Heart right ventricle (tissue), 16 donors: Measurements from ENCODE around the gene CD200R1L. TPM values are rescaled to one million over a fixed set of nuclear protein-coding genes. Genes with fewer than 3 reads are reported as not detected.

Source experiments
- ATAC-seq, 8 donors: fragments of 200-7000 bp; cut with Tn5 transposase; one replicate each; pipeline ENCODE4 v1.9.1; 2020; ENCODE audit warnings: mild to moderate bottlenecking in 8 of 8, moderate library complexity in 8 of 8, moderate number of reproducible peaks in 1 of 8
- DNase-seq, 2 donors: peaks; one replicate each; pipeline ENCODE4 v3.0.0-alpha.2; 2020
- H3K27ac ChIP-seq, 10 donors: fragments of 200-600 bp; sonication (generic) in 2 of 10; one replicate each; pipeline versions ENCODE4 v1.5.0 to v1.8.0; 2020 to 2022; ENCODE audit warnings: mild to moderate bottlenecking in 3 of 10
- H3K27me3 ChIP-seq, 7 donors: fragments of 200-600 bp; one replicate each; pipeline ENCODE4 v1.8.0; 2021 to 2022; ENCODE audit warnings: mild to moderate bottlenecking in 2 of 7
- H3K36me3 ChIP-seq, 9 donors: fragments of 200-600 bp; sonication (generic) in 1 of 9; one replicate each; pipeline versions ENCODE4 v1.5.0 to v1.8.0; 2020 to 2022; ENCODE audit warnings: mild to moderate bottlenecking in 2 of 9
- H3K4me1 ChIP-seq, 9 donors: fragments of 200-600 bp; sonication (generic) in 1 of 9; one replicate each; pipeline versions ENCODE4 v1.5.0 to v1.8.0; 2020 to 2022; ENCODE audit warnings: mild to moderate bottlenecking in 4 of 9
- H3K4me3 ChIP-seq, 10 donors: fragments of 200-600 bp; sonication (generic) in 2 of 10; one replicate each; pipeline versions ENCODE4 v1.5.0 to v1.8.0; 2020 to 2022; ENCODE audit warnings: mild to moderate bottlenecking in 7 of 10, moderate library complexity in 2 of 10
- H3K9me3 ChIP-seq, 11 donors: fragments of 200-600 bp in 10 of 11; sonication (generic) in 2 of 11; one replicate each; pipeline versions ENCODE4 v1.5.0 to v1.8.0; 2013 to 2022; ENCODE audit warnings: mild to moderate bottlenecking in 2 of 11, control low read depth in 1 of 11, moderate library complexity in 1 of 11
- WGBS, 2 donors: extraction: QIAGEN DNeasy Blood & Tissue Kit; methylation state at CpG; one replicate each; pipeline ENCODE4 v1.1.7; 2013; ENCODE audit warnings: inconsistent platforms in 1 of 2; 5-methylcytosine and 5-hydroxymethylcytosine counted together
- intact Hi-C, 10 donors: fragments of 100-400 bp; cut with DNase I; formaldehyde crosslinking; loops; one replicate each; pipeline versions ENCODE4 v1.11.1 to v1.14.2; 2022
- polyA plus RNA-seq, 2 donors: library from polyadenylated mRNA; stranded (reverse); fragments of 200-250 nt; gene quantifications; one replicate each; pipeline ENCODE4 v1.2.3, GENCODE V29; 2013
- total RNA-seq, 10 donors: library from RNA; stranded (reverse); fragmentation: NEBNext Ultra II Directional in 3 of 10; extraction: Animal tissue kit (Norgen Biotek cat#: 25700) in 3 of 10; gene quantifications; one replicate each; pipeline versions ENCODE4 v1.2.1 to v1.2.4, GENCODE V29; 2021 to 2023
- TF ChIP-seq, protein P1 (sequence below), 9 donors: fragments of 200-600 bp; sonication (generic) in 2 of 9; IDR thresholded peaks; one replicate each; pipeline versions ENCODE4 v1.5.0 to v1.8.0; 2021 to 2022; ENCODE audit warnings: antibody characterized with exemption in 9 of 9, mild to moderate bottlenecking in 5 of 9, moderate library complexity in 1 of 9
- donor health status: Arrhythmogenic right ventricular cardiomyopathy.
- donor health status: ischemic (EF 13 %, LVEDD 7.1; RV severe dilation, severe dysfunction).
- donor health status: healthy with polysubstance abuse.
- donor health status: DM: no; HTN: yes; CAD: no.
- donor health status: DM: no; HTN: no; CAD: no.
- donor health status: ischemic (EF 25% LVEDD 6.9; RV normal size, moderate dysfunction).
- donor health status: ischemic (EF 25% LVEDD 5.7; RV mildly dilated, moderate dysfunction).
- donor health status: healthy.
- donor health status: DM: yes; HTN: yes; CAD: no.
- donor health status: Ischemic cardiomyopathy.
- donor health status: ischemic (EF 35%, LVEDD 5.7; RV mildly dilated, moderate dysfunction).
- donor health status: nonischemic (EF 11% LVEDD 7.7; RV severe dilation, severe dysfunction).
- donor health status: DM: yes; HTN: yes; CAD: no.
- donor health status: PGD.
- donor health status: ischemic (EF 29% LVEDD 5.4; RV normal size, mild dysfunction).
- donor health status: nonischemic (EF 23%, LVEDD 6.1; RV moderate dilation, normal function).

CD200R1L gene
- total and polyA plus RNA-seq, 12 donors: not detected

DNA sequence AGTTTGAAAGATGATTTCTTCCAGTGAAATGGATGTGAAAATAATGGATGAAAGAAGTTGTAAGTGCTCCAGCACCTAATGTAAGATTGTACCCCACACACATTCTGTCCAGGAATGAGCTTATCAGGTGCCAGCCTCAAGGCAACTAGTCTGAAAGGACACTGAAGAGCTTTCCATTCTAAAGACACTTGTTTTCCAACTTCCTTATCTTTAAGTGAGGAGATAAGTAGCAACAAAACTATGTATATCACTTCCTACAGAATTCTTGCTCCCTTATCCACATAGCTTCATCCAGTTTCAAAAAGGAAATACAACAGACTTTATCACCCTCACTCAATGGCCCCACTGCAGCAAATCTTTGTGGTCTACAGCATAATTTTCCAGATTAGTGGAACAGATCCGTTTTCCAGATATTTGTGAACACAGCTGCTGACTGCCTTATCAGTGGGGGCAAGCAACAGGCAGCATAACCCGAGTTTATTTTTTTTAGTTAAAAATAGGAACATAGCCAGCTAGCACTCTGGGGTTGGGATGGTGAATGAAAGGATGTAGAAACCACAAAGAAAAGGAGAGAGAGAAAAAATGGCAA is 60.6 kb downstream of the CD200R1L start:
- H3K9me3 ChIP-seq: peaks cover 0 to 16% (median 0%) of the 10 kb centered on the region in 11 donors
- H3K27ac ChIP-seq: no peak overlapping the region
- DNase-seq (no peak), ATAC-seq (peak in 2 of 8 donors; percentile 14 to 55)
- H3K36me3 ChIP-seq: no peaks in the 10 kb centered on the region
- WGBS, 2 donors: 1 to 3% methylated on average over 2 of the region's 2 CpGs
- TF ChIP-seq, protein P1, sequence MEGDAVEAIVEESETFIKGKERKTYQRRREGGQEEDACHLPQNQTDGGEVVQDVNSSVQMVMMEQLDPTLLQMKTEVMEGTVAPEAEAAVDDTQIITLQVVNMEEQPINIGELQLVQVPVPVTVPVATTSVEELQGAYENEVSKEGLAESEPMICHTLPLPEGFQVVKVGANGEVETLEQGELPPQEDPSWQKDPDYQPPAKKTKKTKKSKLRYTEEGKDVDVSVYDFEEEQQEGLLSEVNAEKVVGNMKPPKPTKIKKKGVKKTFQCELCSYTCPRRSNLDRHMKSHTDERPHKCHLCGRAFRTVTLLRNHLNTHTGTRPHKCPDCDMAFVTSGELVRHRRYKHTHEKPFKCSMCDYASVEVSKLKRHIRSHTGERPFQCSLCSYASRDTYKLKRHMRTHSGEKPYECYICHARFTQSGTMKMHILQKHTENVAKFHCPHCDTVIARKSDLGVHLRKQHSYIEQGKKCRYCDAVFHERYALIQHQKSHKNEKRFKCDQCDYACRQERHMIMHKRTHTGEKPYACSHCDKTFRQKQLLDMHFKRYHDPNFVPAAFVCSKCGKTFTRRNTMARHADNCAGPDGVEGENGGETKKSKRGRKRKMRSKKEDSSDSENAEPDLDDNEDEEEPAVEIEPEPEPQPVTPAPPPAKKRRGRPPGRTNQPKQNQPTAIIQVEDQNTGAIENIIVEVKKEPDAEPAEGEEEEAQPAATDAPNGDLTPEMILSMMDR (IDR thresholded peaks at IDR 0.05): no peak
- intact Hi-C loops: no loop called here
- peaks cover 0 to 4% (median 0%) of the 10 kb centered on the region in 7 donors for H3K27me3 ChIP-seq
- peaks cover 0 to 21% (median 0%) of the 10 kb centered on the region in 9 donors for H3K4me1 ChIP-seq
- no peak overlapping the region for H3K4me3 ChIP-seq

DNA sequence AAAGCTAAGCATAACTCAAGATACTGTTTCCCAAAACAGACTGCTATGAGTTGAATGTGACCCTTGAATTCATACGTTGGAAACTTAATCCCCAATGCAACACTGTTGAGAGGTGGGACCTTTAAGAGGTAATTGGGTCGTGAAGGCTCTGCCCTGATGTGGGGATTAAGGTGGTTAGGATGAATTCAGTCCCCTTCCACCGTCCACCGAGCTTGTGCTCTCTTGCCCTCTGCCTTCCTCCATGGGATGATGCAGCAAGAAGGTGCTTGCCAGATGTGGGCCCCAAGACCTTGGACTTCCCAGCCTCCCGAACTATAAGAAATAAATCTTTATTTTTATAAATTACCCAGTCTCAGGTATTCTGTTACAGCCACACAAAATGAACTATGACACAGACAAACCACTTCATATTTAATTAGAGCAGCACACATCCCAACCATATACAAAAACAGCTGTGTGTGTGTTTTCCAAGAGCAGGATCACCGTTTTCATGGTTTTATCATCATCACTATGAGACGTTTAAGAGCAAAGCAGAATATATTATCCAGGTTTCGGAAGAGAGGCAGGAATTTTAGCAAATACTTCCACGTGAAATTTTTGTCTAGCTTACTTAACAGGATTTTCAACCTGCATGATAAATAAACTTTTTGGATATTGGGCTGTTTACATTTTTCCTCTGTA is 61.2 kb downstream of the CD200R1L start:
- Histone ChIP-seq H3K27ac (no peak overlapping the region), H3K4me3 (no peak overlapping the region), H3K9me3 (peaks cover 0 to 16% (median 0%) of the 10 kb centered on the region in 11 donors), H3K4me1 (peaks cover 0 to 27% (median 0%) of the 10 kb centered on the region in 9 donors), H3K27me3 (peaks cover 0 to 4% (median 0%) of the 10 kb centered on the region in 7 donors), H3K36me3 (no peaks in the 10 kb centered on the region)
- WGBS, 2 donors: 37 to 44% methylated on average over 9 of the region's 9 CpGs
- no peak for ATAC-seq
- TF ChIP-seq, protein P1 (IDR thresholded peaks at IDR 0.05): no peak
- intact Hi-C loops: no loop called here
- DNase-seq: no peak

DNA sequence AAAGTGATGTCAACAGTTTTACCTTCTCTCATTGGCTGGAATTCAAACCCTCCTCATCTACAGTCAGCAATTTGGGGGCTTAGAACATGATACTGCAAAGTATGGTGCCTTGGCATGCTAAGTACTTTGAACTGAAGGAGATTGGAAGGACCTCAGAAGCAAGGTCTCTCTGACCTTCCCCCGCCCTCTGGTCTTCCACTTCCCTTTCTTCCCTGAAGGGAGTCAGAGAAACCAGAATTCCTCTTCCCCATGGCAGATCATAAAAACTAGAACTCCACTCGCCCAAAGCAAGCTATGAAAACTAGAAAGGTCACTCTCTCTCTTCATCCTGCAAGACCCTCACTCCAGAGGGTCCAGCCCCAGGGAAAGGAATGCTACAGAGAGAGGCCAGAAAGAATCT is 64.2 kb downstream of the CD200R1L start:
- peaks cover 0 to 8% (median 0%) of the 10 kb centered on the region in 11 donors for H3K9me3 ChIP-seq
- TF ChIP-seq, protein P1 (IDR thresholded peaks at IDR 0.05): no peak
- H3K27me3 ChIP-seq: peaks cover 0 to 4% (median 0%) of the 10 kb centered on the region in 7 donors
- H3K4me1 ChIP-seq: peaks cover 0 to 56% (median 11%) of the 10 kb centered on the region in 9 donors
- H3K36me3 ChIP-seq: no peaks in the 10 kb centered on the region
- ATAC-seq (no peak), DNase-seq (no peak)
- no peak overlapping the region for H3K27ac ChIP-seq
- H3K4me3 ChIP-seq: no peak overlapping the region
- intact Hi-C loops: no loop called here
- WGBS, 2 donors: 48 to 64% methylated on average over 2 of the region's 2 CpGs

DNA sequence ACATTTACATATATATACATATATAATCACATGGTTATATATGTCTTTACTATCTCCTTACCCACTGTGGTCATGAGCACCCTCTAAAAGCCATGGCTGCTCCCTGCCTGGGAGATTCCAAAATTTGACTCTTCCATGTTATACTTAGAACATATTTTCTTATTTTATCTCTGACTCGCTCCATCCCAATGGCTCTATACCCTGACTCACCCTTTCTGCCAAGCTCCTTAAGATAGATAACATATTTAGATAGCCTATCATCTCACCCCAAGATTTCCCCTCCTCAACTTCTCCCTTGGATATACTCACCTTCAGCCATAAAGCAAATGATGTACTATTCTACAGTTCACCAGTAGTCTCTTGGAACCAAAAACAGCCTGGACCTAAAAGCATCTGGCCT is 65.1 kb downstream of the CD200R1L start:
- peak overlapping the region in 3 of 10 donors; percentile 64 to 83 (median 67) for H3K27ac ChIP-seq
- H3K4me1 ChIP-seq: peaks cover 0 to 59% (median 11%) of the 10 kb centered on the region in 9 donors
- no peak for ATAC-seq
- intact Hi-C loops: no loop called here
- no peaks in the 10 kb centered on the region for H3K9me3 ChIP-seq
- no peak overlapping the region for H3K4me3 ChIP-seq
- TF ChIP-seq, protein P1 (IDR thresholded peaks at IDR 0.05): no peak
- 67 to 89% methylated on average over 1 of the region's 1 CpG for WGBS, 2 donors
- no peak for DNase-seq
- H3K36me3 ChIP-seq: no peaks in the 10 kb centered on the region
- H3K27me3 ChIP-seq: peaks cover 0 to 4% (median 0%) of the 10 kb centered on the region in 7 donors
